H9 (cell line): Measurements from ENCODE around the gene PC. TPM values are rescaled to one million over a fixed set of nuclear protein-coding genes. Genes with fewer than 3 reads are reported as not detected.

Experiments
- DNase-seq: peaks from one replicate; pipeline ENCODE4 v3.0.0-alpha.2; 2017
- H2AFZ ChIP-seq: one replicate; pipeline ENCODE4 v1.6.1; 2013; ENCODE audit warnings: mild to moderate bottlenecking, low read length, control low read depth, moderate library complexity
- H2AK5ac ChIP-seq: 2 replicates; pipeline ENCODE4 v1.6.1; 2013; ENCODE audit warnings: low read length, control low read depth, mixed read lengths; ENCODE audit not compliant: insufficient read length
- H2BK120ac ChIP-seq: one replicate; pipeline ENCODE4 v1.6.1; 2013; ENCODE audit warnings: low read depth, mild to moderate bottlenecking, low read length, control low read depth, inconsistent platforms; ENCODE audit not compliant: poor library complexity, severe bottlenecking
- H2BK12ac ChIP-seq: 2 replicates; pipeline ENCODE4 v1.6.1; 2013; ENCODE audit warnings: low read length, control low read depth, mixed read lengths, low read depth; ENCODE audit not compliant: insufficient read length
- H2BK15ac ChIP-seq: 2 replicates; pipeline ENCODE4 v1.6.1; 2013; ENCODE audit warnings: low read depth, low read length, control low read depth
- H2BK20ac ChIP-seq: one replicate; pipeline ENCODE4 v1.6.1; 2013; ENCODE audit warnings: low read depth, mild to moderate bottlenecking, low read length, control low read depth, inconsistent platforms; ENCODE audit not compliant: poor library complexity, severe bottlenecking
- H2BK5ac ChIP-seq: 2 replicates; pipeline ENCODE4 v1.6.1; 2013; ENCODE audit warnings: low read length, control low read depth, mixed read lengths; ENCODE audit not compliant: insufficient read length
- H3K14ac ChIP-seq: 2 replicates; pipeline ENCODE4 v1.6.1; 2013; ENCODE audit warnings: low read length, control low read depth; ENCODE audit not compliant: insufficient read depth
- H3K18ac ChIP-seq: 2 replicates; pipeline ENCODE4 v1.6.1; 2013; ENCODE audit warnings: low read depth, mild to moderate bottlenecking, mixed read lengths, low read length, control low read depth; ENCODE audit not compliant: insufficient read length
- H3K23ac ChIP-seq: 2 replicates; pipeline ENCODE4 v1.6.1; 2013; ENCODE audit warnings: low read length, control low read depth, mixed read lengths, low read depth; ENCODE audit not compliant: insufficient read length
- H3K23me2 ChIP-seq: 2 replicates; pipeline ENCODE4 v1.6.1; 2013; ENCODE audit warnings: low read depth, mild to moderate bottlenecking, mixed read lengths, low read length, control low read depth; ENCODE audit not compliant: insufficient read length, poor library complexity, severe bottlenecking
- H3K27ac ChIP-seq: 2 replicates; pipeline ENCODE4 v1.5.1; 2013; ENCODE audit warnings: low read length, control low read depth, mixed read lengths, low read depth; ENCODE audit not compliant: insufficient read length
- H3K27me3 ChIP-seq: 2 replicates; pipeline ENCODE4 v1.6.1; 2013; ENCODE audit warnings: low read length, control low read depth, inconsistent platforms; ENCODE audit not compliant: insufficient read depth
- H3K4ac ChIP-seq: 2 replicates; pipeline ENCODE4 v1.6.1; 2013; ENCODE audit warnings: low read depth, mild to moderate bottlenecking, control low read depth, inconsistent platforms, low read length, moderate library complexity
- H3K4me1 ChIP-seq: 2 replicates; pipeline ENCODE4 v1.6.1; 2013; ENCODE audit warnings: low read length, control low read depth, inconsistent platforms; ENCODE audit not compliant: insufficient read depth
- H3K4me2 ChIP-seq: 2 replicates; pipeline ENCODE4 v1.6.1; 2013; ENCODE audit warnings: low read length, control low read depth, mixed read lengths; ENCODE audit not compliant: insufficient read length, insufficient read depth
- H3K56ac ChIP-seq: 2 replicates; pipeline ENCODE4 v1.6.1; 2013; ENCODE audit warnings: low read depth, mild to moderate bottlenecking, mixed read lengths, low read length, control low read depth; ENCODE audit not compliant: insufficient read length
- H3K79me1 ChIP-seq: 2 replicates; pipeline ENCODE4 v1.6.1; 2013; ENCODE audit warnings: low read depth, mild to moderate bottlenecking, moderate library complexity, low read length, control low read depth, inconsistent platforms; ENCODE audit not compliant: insufficient read depth, poor library complexity, severe bottlenecking
- H3K79me2 ChIP-seq: 2 replicates; pipeline ENCODE4 v1.6.1; 2013; ENCODE audit warnings: low read length, control low read depth, inconsistent platforms; ENCODE audit not compliant: insufficient read depth
- H3K9ac ChIP-seq: 2 replicates; pipeline ENCODE4 v1.6.1; 2013; ENCODE audit warnings: low read length, control low read depth, mixed read lengths; ENCODE audit not compliant: insufficient read length; ENCODE audit errors: extremely low read depth
- H3K9me3 ChIP-seq: one replicate; pipeline ENCODE4 v1.6.1; 2013; ENCODE audit warnings: low read depth, low read length, inconsistent platforms; ENCODE audit not compliant: control insufficient read depth
- H3T11ph ChIP-seq: one replicate; pipeline ENCODE4 v1.6.1; 2013; ENCODE audit warnings: mild to moderate bottlenecking, low read length, control low read depth, inconsistent platforms
- H4K20me1 ChIP-seq: one replicate; pipeline ENCODE4 v1.6.1; 2013; ENCODE audit not compliant: control insufficient read depth, insufficient read length, insufficient read depth
- H4K5ac ChIP-seq: 2 replicates; pipeline ENCODE4 v1.6.1; 2013; ENCODE audit warnings: low read depth, mild to moderate bottlenecking, mixed read lengths, low read length, control low read depth; ENCODE audit not compliant: insufficient read length
- H4K8ac ChIP-seq: replicated peaks from 2 replicates; pipeline ENCODE4 v1.6.1; 2013; ENCODE audit warnings: low read length, control low read depth, mixed read lengths, low read depth; ENCODE audit not compliant: insufficient read length
- H4K91ac ChIP-seq: 2 replicates; pipeline ENCODE4 v1.6.1; 2013; ENCODE audit warnings: low read depth, mild to moderate bottlenecking, moderate library complexity, mixed read lengths, low read length, control low read depth; ENCODE audit not compliant: insufficient read length
- H3K27ac Mint-ChIP-seq, 3 experiments: 2 replicates in 2 of 3; 3 replicates in 1 of 3; pipeline ENCODE4 v1.8.0; 2020 to 2021; ENCODE audit warnings: mixed read lengths in 3 of 3, mild to moderate bottlenecking in 1 of 3, moderate library complexity in 1 of 3
- H3K27me3 Mint-ChIP-seq: 2 replicates; pipeline ENCODE4 v1.8.0; 2021; ENCODE audit warnings: low read depth, mild to moderate bottlenecking, moderate library complexity, mixed read lengths
- H3K36me3 Mint-ChIP-seq, 3 experiments: 2 replicates in 2 of 3; 3 replicates in 1 of 3; pipeline ENCODE4 v1.8.0; 2020 to 2021; ENCODE audit warnings: low read depth in 3 of 3, mixed read lengths in 3 of 3; ENCODE audit not compliant: insufficient read depth in 1 of 3
- H3K4me1 Mint-ChIP-seq, 2 experiments: 2 replicates each; pipeline ENCODE4 v1.8.0; 2020; ENCODE audit warnings: mixed read lengths in 2 of 2
- H3K4me3 Mint-ChIP-seq, 2 experiments: 2 replicates in 1 of 2; 3 replicates in 1 of 2; pipeline ENCODE4 v1.8.0; 2020 to 2021; ENCODE audit warnings: mild to moderate bottlenecking in 2 of 2, mixed read lengths in 2 of 2, moderate library complexity in 1 of 2
- H3K9me3 Mint-ChIP-seq, 2 experiments: 2 replicates in 1 of 2; 3 replicates in 1 of 2; pipeline ENCODE4 v1.8.0; 2020; ENCODE audit warnings: mild to moderate bottlenecking in 2 of 2, mixed read lengths in 2 of 2, moderate library complexity in 1 of 2
- CTCF ChIP-seq: fragments of 200-600 bp; sonication (generic); conservative IDR thresholded peaks from 3 replicates; pipeline ENCODE4 v1.8.0; 2021; ENCODE audit warnings: antibody characterized with exemption, mild to moderate bottlenecking
- WGBS: extraction: QIAGEN DNeasy Blood & Tissue Kit; methylation state at CpG from one replicate; pipeline ENCODE4 v1.1.7; 2013; ENCODE audit warnings: missing lambda C conversion rate, low lambda C conversion rate, mixed read lengths; ENCODE audit not compliant: insufficient read length; ENCODE audit errors: extremely low coverage; 5-methylcytosine and 5-hydroxymethylcytosine counted together
- total RNA-seq: library from RNA; stranded (reverse); gene quantifications from 2 replicates; pipeline ENCODE4 v1.2.1, GENCODE V29; 2021

Gene PC
- total RNA-seq, 1 experiment from 2014 or later: 32.6 TPM

- WGBS: no CpG with 5 or more reads among the region's 8 CpGs
- Histone ChIP-seq H3K27ac (no peak overlapping the region), H4K8ac (no peak overlapping the region), H2AK5ac (no peak overlapping the region), H3K4ac (no peak overlapping the region), H3K9ac (no peak overlapping the region), H2AFZ (no peak overlapping the region), H3K9me3 (no peaks in the 10 kb centered on the region), H3K23ac (no peak overlapping the region), H3T11ph (no peak overlapping the region), H3K14ac (no peak overlapping the region; the same call in 1 of the 2 replicates), H3K27me3 (no peaks in the 10 kb centered on the region), H3K23me2 (peaks cover 2% of the 10 kb centered on the region), H2BK20ac (no peak overlapping the region), H3K79me2 (no peaks in the 10 kb centered on the region), H3K4me1 (peaks cover 9% of the 10 kb centered on the region; the same call in 1 of the 2 replicates), H3K18ac (no peak overlapping the region), H4K5ac (no peak overlapping the region), H2BK120ac (no peak overlapping the region), H3K79me1 (no peaks in the 10 kb centered on the region), H4K91ac (no peak overlapping the region), H3K56ac (no peak overlapping the region), H4K20me1 (no peaks in the 10 kb centered on the region), H2BK15ac (no peak overlapping the region), H2BK12ac (no peak overlapping the region), H2BK5ac (no peak overlapping the region), H3K4me2 (no peak overlapping the region)
- Mint-ChIP-seq H3K36me3 (peaks cover 0 to 8% (median 0%) of the 10 kb centered on the region in 3 experiments; a peak in 2 of 7 replicates), H3K4me1 (peaks cover 17 to 22% of the 10 kb centered on the region in 2 experiments), H3K27me3 (peaks cover 10% of the 10 kb centered on the region), H3K4me3 (no peak overlapping the region), H3K9me3 (no peaks in the 10 kb centered on the region; a peak in 3 of 5 replicates), H3K27ac (no peak overlapping the region)
- no peak for DNase-seq
- no peak for TF ChIP-seq CTCF
Observed at GRCh38 chr11:66985508-66986177, 27.5 kb upstream of the PC start.
